ENCODE results near the gene SEPHS1.
A peak's percentile ranks its signal among the peaks of the same experiment; 100 is the strongest.
"Not testable (repeated sequence)": the region's sequence is repeated elsewhere in the genome, so short reads cannot be mapped to it uniquely, and the experiment has no call there.

Gene SEPHS1

DNA sequence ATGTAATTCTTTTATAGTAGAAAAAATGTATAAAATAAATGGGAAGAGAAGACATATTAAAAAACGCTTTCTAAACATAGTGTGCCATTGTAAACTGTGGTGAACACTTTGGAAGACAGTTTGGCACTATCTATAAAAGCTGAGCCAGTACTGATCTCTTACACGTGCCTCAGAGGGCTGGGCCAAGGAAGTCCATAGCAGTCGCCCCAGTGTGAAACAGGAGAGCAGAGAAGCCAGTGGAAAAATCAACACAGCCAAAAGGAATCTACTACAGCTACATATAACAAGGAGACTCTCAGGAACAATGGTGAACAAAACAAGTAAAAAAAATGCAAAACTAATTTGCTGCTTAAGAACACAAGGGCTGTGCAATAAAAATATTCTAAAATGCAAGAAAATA lies 20.6 kb downstream of the SEPHS1 start:
- no peak for DNase-seq

GRCh38 chr10:13322615-13323148 lies 25.4 kb downstream of the SEPHS1 start:
- DNase-seq = no peak

GRCh38 chr10:13321576-13321975 lies 26.5 kb downstream of the SEPHS1 start:
- DNase-seq = no peak

- no peak for DNase-seq
Measured at GRCh38 chr10:13319166-13319565, 28.9 kb downstream of the SEPHS1 start.

- no peak for DNase-seq
Measured at GRCh38 chr10:13317474-13317873, 30.6 kb downstream of the SEPHS1 start.

GRCh38 chr10:13316635-13317311 lies 31.3 kb downstream of the SEPHS1 start:
- DNase-seq = no peak

DNA sequence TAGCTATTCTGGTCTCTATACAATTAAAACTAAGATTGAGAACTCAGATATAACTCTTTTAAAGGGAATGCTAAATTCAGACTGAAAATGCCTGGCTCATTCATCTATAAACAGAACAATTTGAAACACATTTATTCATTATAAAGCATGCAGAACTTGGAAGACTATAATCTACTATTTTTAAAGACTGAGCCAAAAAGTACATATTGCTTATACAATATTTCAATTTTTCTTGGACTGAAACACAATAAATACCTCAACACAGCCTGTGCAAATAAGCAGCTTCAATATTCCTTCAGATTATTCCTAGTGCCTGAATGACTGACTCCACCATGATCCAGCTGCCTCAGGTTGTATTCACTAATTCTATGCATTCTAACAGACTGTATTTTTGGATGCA lies 32.7 kb downstream of the SEPHS1 start:
- no peak for DNase-seq

GRCh38 chr10:13311177-13311575 lies 36.9 kb downstream of the SEPHS1 start:
- DNase-seq = no peak

- no peak for DNase-seq
Measured at GRCh38 chr10:13310518-13311176, 37.4 kb downstream of the SEPHS1 start.

- DNase-seq = no peak
Measured at GRCh38 chr10:13309792-13310191, 38.3 kb downstream of the SEPHS1 start.

- no peak for DNase-seq
Measured at GRCh38 chr10:13308096-13308495, 40.0 kb downstream of the SEPHS1 start.

- no peak for DNase-seq
Measured at GRCh38 chr10:13306103-13306502, 42.0 kb downstream of the SEPHS1 start.

- no peak for DNase-seq
Measured at GRCh38 chr10:13302821-13303555, 45.1 kb downstream of the SEPHS1 start.

- peak; percentile 81 to 85 for DNase-seq
Measured at GRCh38 chr10:13299437-13300287, 48.4 kb downstream of the SEPHS1 start, which contains the start of gene PHYH. Gene PHYH (minus strand): TSS chr10:13300064. CDS start chr10:13300042, 22 bp downstream.

DNA sequence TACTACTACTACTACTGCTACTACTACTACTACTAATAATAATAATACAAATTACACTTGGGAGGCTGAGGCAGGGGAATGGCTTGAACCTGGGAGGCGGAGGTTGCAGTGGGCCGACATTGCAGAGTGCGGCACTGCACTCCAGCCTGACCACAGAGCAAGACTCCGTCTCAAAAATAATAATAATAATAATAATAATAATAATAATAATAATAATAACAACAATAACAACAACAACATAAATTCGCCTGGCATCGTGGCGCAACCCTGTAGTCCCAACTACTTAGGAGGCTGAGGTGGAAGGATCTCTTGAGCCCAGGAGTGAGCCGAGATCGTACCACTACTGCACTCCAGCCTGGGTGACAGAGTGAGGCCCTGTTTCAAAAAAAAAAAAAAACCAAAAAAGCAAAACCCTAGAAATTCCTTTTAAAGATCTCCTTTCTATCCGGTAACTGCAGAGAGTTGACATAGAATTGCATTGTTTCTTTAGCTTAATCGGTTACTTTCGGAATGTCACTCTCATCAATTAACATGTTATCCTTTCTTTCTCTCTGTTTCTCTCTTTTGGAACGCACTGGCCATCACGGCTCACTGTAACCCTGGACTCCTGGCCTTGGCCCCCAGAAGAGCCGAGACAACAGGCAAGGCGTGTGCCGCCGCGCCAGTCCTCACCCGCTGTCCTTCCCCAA lies 49.2 kb downstream of the SEPHS1 start:
- DNase-seq = no peak

DNA sequence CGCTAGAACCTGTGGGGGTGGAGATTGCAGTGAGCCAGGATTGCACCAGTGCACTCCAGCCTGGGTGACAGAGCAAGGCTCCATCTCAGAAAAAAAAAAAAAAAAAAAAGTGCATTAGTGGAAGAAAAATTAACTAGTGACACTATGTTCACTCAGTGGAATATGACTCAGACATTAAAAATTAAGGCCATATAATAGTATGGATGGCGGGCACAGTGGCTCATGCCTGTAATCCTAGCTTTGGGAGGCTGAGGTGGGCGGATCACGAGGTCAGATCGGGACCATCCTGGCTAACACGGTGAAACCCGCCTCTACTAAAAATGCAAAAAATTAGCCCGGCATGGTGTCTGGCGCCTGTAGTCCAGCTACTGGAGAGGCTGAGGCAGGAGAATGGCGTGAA lies 51.6 kb downstream of the SEPHS1 start:
- no peak for DNase-seq

DNA sequence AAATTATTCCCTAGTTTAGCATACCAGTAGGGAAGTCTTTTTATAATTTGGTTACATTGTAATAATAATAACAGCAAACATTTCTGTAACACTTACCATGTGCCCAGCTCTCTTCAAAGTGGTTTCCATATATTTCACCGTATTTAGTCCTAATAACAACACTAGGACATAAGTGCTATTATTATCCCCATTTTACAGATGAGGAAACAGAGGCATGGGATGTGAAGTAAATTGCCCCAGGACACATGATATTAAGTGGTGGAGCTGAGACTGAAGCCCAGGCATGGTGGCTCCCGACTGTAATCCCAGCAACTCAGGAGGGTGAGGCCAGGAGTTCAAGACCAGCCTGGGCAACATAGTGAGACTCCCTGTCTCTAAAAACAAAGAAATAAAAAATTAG lies 53.3 kb downstream of the SEPHS1 start:
- DNase-seq = no peak

DNA sequence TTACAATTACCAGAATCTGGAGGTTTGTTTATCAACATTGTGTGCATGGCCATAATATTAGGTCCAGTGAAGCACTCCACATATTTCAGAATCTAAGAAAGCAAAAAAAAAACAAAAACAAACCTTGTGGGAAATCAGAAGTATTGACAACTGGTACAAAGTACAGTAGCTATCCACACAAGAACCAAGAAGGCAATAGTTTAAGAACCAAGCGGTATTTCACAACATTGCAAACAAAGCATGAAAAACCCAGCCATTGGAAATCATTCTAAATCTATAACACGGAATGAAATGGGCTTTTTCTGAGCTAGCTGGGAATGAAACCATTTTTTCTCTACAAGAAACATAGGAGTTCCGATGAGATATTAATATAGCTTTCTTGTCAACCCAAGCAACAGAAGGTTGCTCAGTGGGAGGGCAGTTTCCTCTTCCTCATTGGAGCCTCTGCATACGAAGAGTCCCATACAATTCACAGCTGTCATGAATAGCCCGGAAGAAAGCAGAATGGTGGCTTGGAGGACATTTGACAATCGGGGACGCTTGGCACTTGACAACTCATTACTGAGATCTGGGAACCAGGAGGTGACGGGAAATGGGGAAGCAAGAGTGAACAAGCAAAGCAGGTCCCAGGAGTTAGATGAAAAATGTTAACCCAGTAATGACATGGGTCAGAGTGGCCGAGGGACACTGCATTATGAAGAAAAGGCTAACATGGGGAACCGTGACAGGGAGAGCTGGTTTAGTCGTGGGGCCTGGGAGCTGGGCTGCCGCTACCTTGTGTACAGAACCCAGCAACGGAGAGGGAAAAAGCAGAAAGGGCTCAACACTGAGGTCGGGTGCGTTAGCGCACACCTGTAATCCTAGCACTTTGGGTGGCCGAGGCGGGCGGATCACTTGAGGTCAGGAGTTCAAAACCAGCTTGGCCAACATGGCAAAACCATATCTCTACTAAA lies 56.0 kb downstream of the SEPHS1 start:
- DNase-seq = no peak

DNA sequence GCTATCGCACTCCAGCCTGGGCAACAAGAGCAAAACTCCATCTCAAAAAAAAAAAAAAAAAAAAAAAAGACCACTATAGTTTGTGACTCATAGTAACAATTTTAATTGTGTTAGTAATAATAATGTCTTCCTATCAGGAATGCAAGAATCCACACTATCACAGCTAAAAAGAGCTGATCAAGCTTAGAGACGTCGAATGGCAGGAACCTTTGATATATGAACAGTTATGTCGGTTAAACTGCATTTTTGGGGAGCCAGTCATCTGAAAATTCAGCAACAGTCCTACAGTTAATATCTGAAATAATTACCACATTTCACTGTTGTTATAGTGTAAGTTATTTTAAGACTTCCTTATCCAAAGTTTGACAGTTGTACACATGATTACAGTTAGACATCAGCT lies 57.0 kb downstream of the SEPHS1 start:
- no peak for DNase-seq

- no peak for DNase-seq
Measured at GRCh38 chr10:13284050-13284449, 64.0 kb downstream of the SEPHS1 start.

DNA sequence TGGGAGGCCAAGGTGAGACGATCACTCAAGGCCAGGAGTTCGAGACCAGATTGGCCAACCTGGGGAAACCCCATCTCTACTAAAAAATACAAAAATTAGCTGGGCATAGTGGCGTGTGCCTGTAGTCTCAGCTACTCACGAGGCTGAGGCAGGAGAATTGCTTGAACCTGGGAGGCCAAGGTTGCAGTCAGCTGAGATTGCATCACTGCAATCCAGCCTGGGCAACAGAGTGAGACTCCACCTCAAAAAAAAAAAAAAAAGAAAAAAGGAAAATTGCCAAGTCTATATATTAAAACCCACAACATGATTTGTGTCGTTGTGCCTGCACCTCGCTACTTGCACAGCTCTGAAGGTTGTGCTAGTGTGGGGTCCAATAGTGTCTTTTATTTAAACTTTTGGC lies 65.7 kb downstream of the SEPHS1 start:
- not testable (repeated sequence) for DNase-seq

All from activated T-cell treated with anti-CD3 and anti-CD28 coated beads, Interleukin-2, amount 50 U/mL, for 48 hours (primary cell).